Aorta (tissue), 5 donors: Measurements from ENCODE around the gene NFATC2. TPM values are rescaled to one million over a fixed set of nuclear protein-coding genes. Genes with fewer than 3 reads are reported as not detected.
A peak's percentile ranks its signal among the peaks of the same experiment; 100 is the strongest.

ENCODE experiments used
- ATAC-seq: fragments of 200-7000 bp; cut with Tn5 transposase; one replicate; pipeline ENCODE4 v1.9.1; 2022; ENCODE audit warnings: moderate library complexity; ENCODE audit not compliant: low FRiP score
- DNase-seq, 2 donors: peaks; one replicate each; pipeline ENCODE4 v3.0.0-alpha.2; 2020
- H3K27ac ChIP-seq, 2 donors: one replicate each; pipeline ENCODE4 v1.5.1; 2013; ENCODE audit warnings: low read length in 2 of 2, mild to moderate bottlenecking in 2 of 2, moderate library complexity in 2 of 2, control low read depth in 1 of 2, inconsistent platforms in 1 of 2, low read depth in 1 of 2
- H3K27me3 ChIP-seq, 2 donors: one replicate each; pipeline ENCODE4 v1.6.1; 2013; ENCODE audit warnings: control low read depth in 1 of 2, low read length in 1 of 2, mild to moderate bottlenecking in 1 of 2, moderate library complexity in 1 of 2; ENCODE audit not compliant: insufficient read depth in 2 of 2, control insufficient read depth in 1 of 2
- H3K36me3 ChIP-seq, 2 donors: one replicate each; pipeline ENCODE4 v1.6.1; 2013; ENCODE audit warnings: control low read depth in 1 of 2, low read length in 1 of 2, mild to moderate bottlenecking in 1 of 2; ENCODE audit not compliant: insufficient read depth in 2 of 2, control insufficient read depth in 1 of 2
- H3K4me1 ChIP-seq, 2 donors: one replicate each; pipeline ENCODE4 v1.6.1; 2013; ENCODE audit warnings: low read length in 2 of 2, control low read depth in 1 of 2, mild to moderate bottlenecking in 1 of 2, moderate library complexity in 1 of 2; ENCODE audit not compliant: insufficient read depth in 2 of 2, control insufficient read depth in 1 of 2
- H3K4me3 ChIP-seq, 2 donors: one replicate each; pipeline ENCODE4 v1.5.1; 2013; ENCODE audit warnings: low read length in 2 of 2, control low read depth in 1 of 2, mild to moderate bottlenecking in 1 of 2
- H3K9me3 ChIP-seq: one replicate; pipeline ENCODE4 v1.6.1; 2013; ENCODE audit warnings: mild to moderate bottlenecking, low read length; ENCODE audit not compliant: control insufficient read depth
- WGBS, 2 donors: extraction: QIAGEN DNeasy Blood & Tissue Kit; methylation state at CpG; one replicate each; pipeline ENCODE4 v1.1.7; 2013; 5-methylcytosine and 5-hydroxymethylcytosine counted together
- intact Hi-C, 2 donors: fragments of 100-400 bp; cut with DNase I; formaldehyde crosslinking; loops; one replicate each; pipeline versions ENCODE4 v1.14.2 to v1.15.0; 2022
- polyA plus RNA-seq, 2 donors: library from polyadenylated mRNA; stranded (reverse); fragments of 200-250 nt; gene quantifications; one replicate each; pipeline ENCODE4 v1.2.3, GENCODE V29; 2013
- total RNA-seq, 2 donors: library from RNA; stranded (reverse); fragmentation: NEBNext Ultra II Directional; extraction: Animal tissue kit (Norgen Biotek cat#: 25700); gene quantifications; one replicate each; pipeline ENCODE4 v1.2.1, GENCODE V29; 2021
- donor health status: healthy with polysubstance abuse.
- donor health status: Bipolar disorder and iron deficiency.
- donor health status: DM: no; HTN: no; CAD: no.
- donor health status: DM: no; HTN: no; CAD: no.
- donor health status: DM: yes; HTN: yes; CAD: no.

NFATC2 gene
- total and polyA plus RNA-seq, 4 donors, result 1.7 to 13.0 (median 7.4) TPM

- whole genome bisulfite sequencing, 2 donors, result 94 to 98% methylated on average over 3 of the region's 3 CpGs
- H3K36me3 ChIP-seq, result no peaks in the 10 kb centered on the region
- ATAC-seq (no peak), DNase-seq (no peak)
- H3K27me3 ChIP-seq, result no peaks in the 10 kb centered on the region
- H3K4me3 ChIP-seq, result no peak overlapping the region
- intact Hi-C loops, result no loop called here
- no peaks in the 10 kb centered on the region for H3K4me1 ChIP-seq
- no peak overlapping the region for H3K27ac ChIP-seq
- no peaks in the 10 kb centered on the region for H3K9me3 ChIP-seq
Observed at GRCh38 chr20:51359401-51359800, 183.1 kb downstream of the NFATC2 start.

DNA sequence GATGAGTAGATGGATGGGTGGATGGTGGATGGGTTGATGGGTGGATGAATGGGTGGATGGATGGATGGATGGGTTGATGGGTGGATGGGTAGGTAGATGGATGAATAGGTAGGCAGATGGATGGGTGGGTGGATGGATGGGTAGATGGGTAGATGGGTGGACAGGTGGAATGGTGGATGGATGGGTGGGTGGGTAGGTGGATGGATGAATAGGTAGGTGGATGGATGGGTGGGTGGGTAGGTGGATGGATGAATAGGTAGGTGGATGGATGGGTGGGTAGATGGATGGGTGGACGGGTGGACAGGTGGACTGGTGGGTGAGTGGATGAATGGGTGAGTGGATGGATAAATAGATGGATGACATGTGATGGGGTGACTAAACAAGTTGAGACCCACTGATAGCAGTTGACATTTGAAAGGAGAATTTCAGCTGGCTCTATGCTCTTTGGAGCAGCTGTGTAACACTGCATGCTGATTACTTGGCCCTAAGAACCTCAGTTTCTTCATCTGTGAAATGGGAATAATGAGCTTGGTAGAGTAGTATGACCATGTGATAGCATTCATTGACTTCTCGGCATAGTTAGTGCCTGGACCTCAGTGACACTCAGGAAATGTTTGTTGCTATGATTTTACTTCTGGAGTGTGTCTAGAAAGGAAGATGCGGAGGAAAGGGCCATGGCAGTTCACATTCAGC is 184.3 kb downstream of the NFATC2 start:
- no peak for ATAC-seq
- 90 to 97% methylated on average over 3 of the region's 3 CpGs for WGBS, 2 donors
- no peak for DNase-seq
- H3K27me3 ChIP-seq, result no peaks in the 10 kb centered on the region
- no peak overlapping the region for H3K4me3 ChIP-seq
- no peaks in the 10 kb centered on the region for H3K36me3 ChIP-seq
- no peaks in the 10 kb centered on the region for H3K4me1 ChIP-seq
- H3K9me3 ChIP-seq, result no peaks in the 10 kb centered on the region
- no peak overlapping the region for H3K27ac ChIP-seq
- intact Hi-C loops, result no loop called here

GRCh38 chr20:51357543-51357942 is 185.0 kb downstream of the NFATC2 start:
- intact Hi-C loops, result no loop called here
- Histone ChIP-seq H3K4me1 (no peaks in the 10 kb centered on the region), H3K4me3 (no peak overlapping the region), H3K9me3 (no peaks in the 10 kb centered on the region), H3K27ac (no peak overlapping the region), H3K27me3 (no peaks in the 10 kb centered on the region), H3K36me3 (no peaks in the 10 kb centered on the region)
- 81 to 85% methylated on average over 1 of the region's 1 CpG for WGBS, 2 donors
- DNase-seq (no peak), ATAC-seq (no peak)

GRCh38 chr20:51356871-51357270 is 185.6 kb downstream of the NFATC2 start:
- ATAC-seq, result no peak
- H3K9me3 ChIP-seq, result no peaks in the 10 kb centered on the region
- intact Hi-C loops, result no loop called here

DNA sequence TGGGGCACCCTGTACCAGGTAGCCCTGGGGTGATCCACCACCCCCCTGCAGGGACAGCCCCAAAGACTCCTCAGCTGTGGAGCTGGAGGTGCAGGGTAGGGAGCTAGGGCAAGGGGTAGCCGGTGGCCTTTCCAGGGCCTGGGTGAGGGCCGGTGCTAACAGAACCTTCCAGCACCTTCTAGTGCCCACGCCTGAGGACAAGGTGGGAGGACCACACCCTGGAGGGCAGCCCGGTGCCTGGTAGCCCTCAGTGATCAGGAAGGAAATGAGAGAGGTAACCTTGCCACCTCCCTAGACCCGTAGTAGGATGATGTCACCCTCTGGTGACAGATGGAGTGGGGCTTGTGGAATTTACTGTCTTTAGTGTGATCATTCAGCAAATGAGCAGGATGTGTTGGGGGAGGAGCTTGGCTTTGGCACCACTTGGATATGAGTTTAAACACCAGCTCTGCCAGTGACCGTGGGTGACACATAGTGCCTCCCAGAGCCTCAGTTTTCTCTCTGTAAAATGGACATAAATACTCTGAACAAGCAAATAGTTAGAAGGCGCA is 187.7 kb downstream of the NFATC2 start:
- Histone ChIP-seq H3K27ac (peak overlapping the region; percentile 25 to 34), H3K27me3 (no peaks in the 10 kb centered on the region), H3K4me1 (no peaks in the 10 kb centered on the region), H3K9me3 (no peaks in the 10 kb centered on the region), H3K4me3 (no peak overlapping the region), H3K36me3 (no peaks in the 10 kb centered on the region)
- no peak for DNase-seq
- intact Hi-C loops, result no loop called here
- WGBS, 2 donors, result 54% methylated on average over 7 of the region's 7 CpGs
- peak; percentile 57 for ATAC-seq

More at GRCh38 chr20:51356871-51357270, 185.6 kb downstream of the NFATC2 start:
- H3K36me3 ChIP-seq, result no peaks in the 10 kb centered on the region
- no peaks in the 10 kb centered on the region for H3K27me3 ChIP-seq
- no peaks in the 10 kb centered on the region for H3K4me1 ChIP-seq
- no peak for DNase-seq
- WGBS, 2 donors, result 65 to 96% methylated on average over 3 of the region's 3 CpGs
- H3K4me3 ChIP-seq, result no peak overlapping the region
- H3K27ac ChIP-seq, result no peak overlapping the region

- no peak overlapping the region for H3K4me3 ChIP-seq
- WGBS, 2 donors, result 7 to 8% methylated on average over 17 of the region's 17 CpGs
- DNase-seq, result no peak
- peak; percentile 30 for ATAC-seq
- no peaks in the 10 kb centered on the region for H3K36me3 ChIP-seq
- no peaks in the 10 kb centered on the region for H3K4me1 ChIP-seq
- H3K27me3 ChIP-seq, result no peaks in the 10 kb centered on the region
- H3K27ac ChIP-seq, result peak overlapping the region; percentile 25 to 34
- intact Hi-C loops, result no loop called here
- H3K9me3 ChIP-seq, result no peaks in the 10 kb centered on the region
Observed at GRCh38 chr20:51354191-51354768, 188.2 kb downstream of the NFATC2 start.

- no peaks in the 10 kb centered on the region for H3K36me3 ChIP-seq
- ATAC-seq (no peak), DNase-seq (no peak)
- H3K9me3 ChIP-seq, result no peaks in the 10 kb centered on the region
- no peak overlapping the region for H3K4me3 ChIP-seq
- intact Hi-C loops, result no loop called here
- 82 to 84% methylated on average over 4 of the region's 4 CpGs for WGBS, 2 donors
- H3K27ac ChIP-seq, result no peak overlapping the region
- no peaks in the 10 kb centered on the region for H3K27me3 ChIP-seq
- no peaks in the 10 kb centered on the region for H3K4me1 ChIP-seq
Observed at GRCh38 chr20:51353491-51353890, 189.0 kb downstream of the NFATC2 start.

GRCh38 chr20:51352791-51353190 is 189.7 kb downstream of the NFATC2 start:
- Histone ChIP-seq H3K27ac (no peak overlapping the region), H3K27me3 (no peaks in the 10 kb centered on the region), H3K4me3 (no peak overlapping the region), H3K36me3 (no peaks in the 10 kb centered on the region), H3K4me1 (no peaks in the 10 kb centered on the region), H3K9me3 (no peaks in the 10 kb centered on the region)
- WGBS, 2 donors, result 95% methylated on average over 11 of the region's 11 CpGs
- DNase-seq (no peak), ATAC-seq (no peak)
- intact Hi-C loops, result no loop called here
